GM12878 (cell line): Measurements from ENCODE around the gene SUPT6H. TPM values are rescaled to one million over a fixed set of nuclear protein-coding genes. Genes with fewer than 3 reads are reported as not detected.

Experiments used
- BCL3 ChIP-seq: IDR thresholded peaks from 2 replicates; pipeline ENCODE4 v1.6.1; 2011; ENCODE audit warnings: borderline replicate concordance, low read depth, mild to moderate bottlenecking, moderate library complexity, low read length; ENCODE audit not compliant: insufficient read depth, poor library complexity, severe bottlenecking
- CBFB ChIP-seq: IDR thresholded peaks from 2 replicates; pipeline ENCODE4 v1.6.1; 2016; ENCODE audit warnings: antibody characterized with exemption, low read depth
- CBX5 ChIP-seq: sonication (generic); IDR thresholded peaks from 2 replicates; pipeline ENCODE4 v1.6.1; 2016; ENCODE audit warnings: low read depth, moderate library complexity, mild to moderate bottlenecking, inconsistent platforms
- CEBPB ChIP-seq, 2 experiments: fragments of 150-350 bp in 1 of 2; IDR thresholded peaks; 2 replicates each; pipeline ENCODE4 v1.6.1; 2012 to 2014; ENCODE audit warnings: low read depth in 2 of 2, low read length in 2 of 2, borderline replicate concordance in 1 of 2, inconsistent platforms in 1 of 2
- EP300 ChIP-seq, 2 experiments: fragments of 150-350 bp in 1 of 2; IDR thresholded peaks; 2 replicates each; pipeline ENCODE4 v1.6.1; 2011 to 2012; ENCODE audit warnings: low read depth in 2 of 2, low read length in 2 of 2, borderline replicate concordance in 1 of 2, improper control_type of control experiment in 1 of 2, inconsistent platforms in 1 of 2; ENCODE audit not compliant: control insufficient read depth in 1 of 2
- FOXK2 ChIP-seq: fragments of 450-650 bp; IDR thresholded peaks from 2 replicates; pipeline ENCODE4 v1.6.1; 2017; ENCODE audit warnings: mild to moderate bottlenecking, moderate library complexity
- HCFC1 ChIP-seq: fragments of 150-350 bp; IDR thresholded peaks from 2 replicates; pipeline ENCODE4 v1.6.1; 2014; ENCODE audit warnings: low read length
- HDAC2 ChIP-seq: fragments of 200-600 bp; sonication (generic); IDR thresholded peaks from 2 replicates; pipeline ENCODE4 v1.6.1; 2017
- IKZF2 ChIP-seq, 2 experiments: fragments of 450-650 bp; IDR thresholded peaks; 2 replicates each; pipeline ENCODE4 v1.6.1; 2017; ENCODE audit warnings: mild to moderate bottlenecking in 2 of 2, moderate library complexity in 2 of 2
- JUNB ChIP-seq: IDR thresholded peaks from 2 replicates; pipeline ENCODE4 v1.6.1; 2016; ENCODE audit warnings: antibody characterized with exemption, mild to moderate bottlenecking
- LARP7 ChIP-seq: fragments of 450-650 bp; IDR thresholded peaks from 2 replicates; pipeline ENCODE4 v1.6.1; 2017; ENCODE audit warnings: mild to moderate bottlenecking
- MTA2 ChIP-seq: fragments of 450-650 bp; IDR thresholded peaks from 2 replicates; pipeline ENCODE4 v1.6.1; 2016; ENCODE audit warnings: low read depth, mild to moderate bottlenecking, moderate library complexity
- NR2F1 ChIP-seq: fragments of 450-650 bp; conservative IDR thresholded peaks from 2 replicates; pipeline ENCODE4 v1.6.1; 2017; ENCODE audit warnings: mild to moderate bottlenecking
- POLR2AphosphoS5 ChIP-seq: IDR thresholded peaks from 2 replicates; pipeline ENCODE4 v1.6.1; 2011; ENCODE audit warnings: mild to moderate bottlenecking, low read length, inconsistent platforms
- RAD51 ChIP-seq: fragments of 450-650 bp; IDR thresholded peaks from 2 replicates; pipeline ENCODE4 v1.6.1; 2016; ENCODE audit warnings: moderate library complexity, mild to moderate bottlenecking, inconsistent platforms
- RBBP5 ChIP-seq: fragments of 200-600 bp; sonication (generic); conservative IDR thresholded peaks from 2 replicates; pipeline ENCODE4 v1.6.1; 2016
- SPI1 ChIP-seq: IDR thresholded peaks from 2 replicates; pipeline ENCODE4 v1.6.1; 2011; ENCODE audit warnings: low read depth, mild to moderate bottlenecking, low read length, moderate library complexity, borderline replicate concordance; ENCODE audit not compliant: insufficient read depth
- SRF ChIP-seq, 2 experiments: IDR thresholded peaks; 2 replicates each; pipeline ENCODE4 v1.6.1; 2011; ENCODE audit warnings: low read depth in 2 of 2, low read length in 2 of 2, mild to moderate bottlenecking in 1 of 2, moderate library complexity in 1 of 2
- SUPT20H ChIP-seq: IDR thresholded peaks from 2 replicates; pipeline ENCODE4 v1.6.1; 2011; ENCODE audit warnings: low read depth, mild to moderate bottlenecking, low read length, moderate library complexity, borderline replicate concordance; ENCODE audit not compliant: control insufficient read depth
- TCF7 ChIP-seq: IDR thresholded peaks from 2 replicates; pipeline ENCODE4 v1.6.1; 2014; ENCODE audit warnings: antibody characterized with exemption, borderline replicate concordance
- ZNF217 ChIP-seq: fragments of 450-650 bp; IDR thresholded peaks from 2 replicates; pipeline ENCODE4 v1.6.1; 2017; ENCODE audit warnings: antibody characterized with exemption, mild to moderate bottlenecking
- ZSCAN29 ChIP-seq: fragments of 450-650 bp; IDR thresholded peaks from 2 replicates; pipeline ENCODE4 v1.6.1; 2017; ENCODE audit warnings: mild to moderate bottlenecking, moderate library complexity
- polyA plus RNA-seq, 11 experiments: library from polyadenylated mRNA; depleted of rRNA in 4 of 11; unstranded in 6 of 11; stranded (reverse) in 5 of 11; fragments of >200 nt; fragmentation: Nextera tagmentation in 4 of 11; fragmentation: Illumina TruSeq in 1 of 11; extraction: Ambion mirVana in 4 of 11; extraction: Trizol in 1 of 11; gene quantifications; 1 replicate in 1 of 11; 2 replicates in 10 of 11; pipeline versions ENCODE4 v1.2.1 to v1.2.3, GENCODE V29; 2011 to 2016; ENCODE audit warnings: inconsistent platforms in 2 of 11, missing spikeins in 2 of 11, low read depth in 1 of 11
- total RNA-seq, 4 experiments: library from RNA; depleted of rRNA in 3 of 4; stranded (reverse); fragments of >200 nt in 3 of 4; fragmentation: Illumina TruSeq in 1 of 4; extraction: Trizol in 1 of 4; gene quantifications; 2 replicates each; pipeline versions ENCODE4 v1.2.1 to v1.2.3, GENCODE V29; 2013 to 2021
- TF ChIP-seq, protein P1 (sequence below): fragments of 450-650 bp; formaldehyde crosslinking; IDR thresholded peaks from 2 replicates; pipeline ENCODE4 v1.4.0; 2020; ENCODE audit warnings: mild to moderate bottlenecking, moderate library complexity
- TF ChIP-seq, protein P2 (sequence below): fragments of 450-650 bp; IDR thresholded peaks from 2 replicates; pipeline ENCODE4 v1.6.1; 2017; ENCODE audit warnings: borderline replicate concordance

The SUPT6H gene
- total and polyA plus RNA-seq, 10 of the 15 experiments (the other 5 are each of a cell fraction or from before 2014, with no cell fraction given) = 1.7 to 58.8 (median 37.7) TPM

GRCh38 chr17:28738680-28739384 is 76.8 kb downstream of the SUPT6H start (continued):
- TF ChIP-seq TCF7 (no peak), SPI1 (peak; percentile 80), NR2F1 (no peak), IKZF2 (IDR thresholded peaks at IDR 0.05) (peak; percentile 88 to 90), MTA2 (peak; percentile 68), RBBP5 (no peak), SUPT20H (no peak), SRF (IDR thresholded peaks at IDR 0.05; ENCODE audit: low read depth in 2 of 2, low read length in 2 of 2) (no peak), ZSCAN29 (no peak), LARP7 (0 out of 2 replicates have a peak, but pooled peaks have one; percentile 3), RAD51 (no peak), HCFC1 (no peak), POLR2AphosphoS5 (no peak), CBX5 (no peak), JUNB (peak; percentile 43), EP300 (IDR thresholded peaks at IDR 0.05; ENCODE audit: borderline replicate concordance in 1 of 2, control insufficient read depth in 1 of 2, low read depth in 2 of 2, low read length in 2 of 2) (peak; percentile 37 to 62; a peak in 3 of 4 replicates), FOXK2 (no peak), HDAC2 (no peak), ZNF217 (no peak), CBFB (peak; percentile 91), CEBPB (IDR thresholded peaks at IDR 0.05; ENCODE audit: borderline replicate concordance in 1 of 2, low read depth in 2 of 2, low read length in 2 of 2) (no peak), BCL3 (peak; percentile 95)
- TF ChIP-seq, protein P1, sequence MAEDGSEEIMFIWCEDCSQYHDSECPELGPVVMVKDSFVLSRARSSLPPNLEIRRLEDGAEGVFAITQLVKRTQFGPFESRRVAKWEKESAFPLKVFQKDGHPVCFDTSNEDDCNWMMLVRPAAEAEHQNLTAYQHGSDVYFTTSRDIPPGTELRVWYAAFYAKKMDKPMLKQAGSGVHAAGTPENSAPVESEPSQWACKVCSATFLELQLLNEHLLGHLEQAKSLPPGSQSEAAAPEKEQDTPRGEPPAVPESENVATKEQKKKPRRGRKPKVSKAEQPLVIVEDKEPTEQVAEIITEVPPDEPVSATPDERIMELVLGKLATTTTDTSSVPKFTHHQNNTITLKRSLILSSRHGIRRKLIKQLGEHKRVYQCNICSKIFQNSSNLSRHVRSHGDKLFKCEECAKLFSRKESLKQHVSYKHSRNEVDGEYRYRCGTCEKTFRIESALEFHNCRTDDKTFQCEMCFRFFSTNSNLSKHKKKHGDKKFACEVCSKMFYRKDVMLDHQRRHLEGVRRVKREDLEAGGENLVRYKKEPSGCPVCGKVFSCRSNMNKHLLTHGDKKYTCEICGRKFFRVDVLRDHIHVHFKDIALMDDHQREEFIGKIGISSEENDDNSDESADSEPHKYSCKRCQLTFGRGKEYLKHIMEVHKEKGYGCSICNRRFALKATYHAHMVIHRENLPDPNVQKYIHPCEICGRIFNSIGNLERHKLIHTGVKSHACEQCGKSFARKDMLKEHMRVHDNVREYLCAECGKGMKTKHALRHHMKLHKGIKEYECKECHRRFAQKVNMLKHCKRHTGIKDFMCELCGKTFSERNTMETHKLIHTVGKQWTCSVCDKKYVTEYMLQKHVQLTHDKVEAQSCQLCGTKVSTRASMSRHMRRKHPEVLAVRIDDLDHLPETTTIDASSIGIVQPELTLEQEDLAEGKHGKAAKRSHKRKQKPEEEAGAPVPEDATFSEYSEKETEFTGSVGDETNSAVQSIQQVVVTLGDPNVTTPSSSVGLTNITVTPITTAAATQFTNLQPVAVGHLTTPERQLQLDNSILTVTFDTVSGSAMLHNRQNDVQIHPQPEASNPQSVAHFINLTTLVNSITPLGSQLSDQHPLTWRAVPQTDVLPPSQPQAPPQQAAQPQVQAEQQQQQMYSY (CRISPR knock-in tag) = no peak
- TF ChIP-seq, protein P2, sequence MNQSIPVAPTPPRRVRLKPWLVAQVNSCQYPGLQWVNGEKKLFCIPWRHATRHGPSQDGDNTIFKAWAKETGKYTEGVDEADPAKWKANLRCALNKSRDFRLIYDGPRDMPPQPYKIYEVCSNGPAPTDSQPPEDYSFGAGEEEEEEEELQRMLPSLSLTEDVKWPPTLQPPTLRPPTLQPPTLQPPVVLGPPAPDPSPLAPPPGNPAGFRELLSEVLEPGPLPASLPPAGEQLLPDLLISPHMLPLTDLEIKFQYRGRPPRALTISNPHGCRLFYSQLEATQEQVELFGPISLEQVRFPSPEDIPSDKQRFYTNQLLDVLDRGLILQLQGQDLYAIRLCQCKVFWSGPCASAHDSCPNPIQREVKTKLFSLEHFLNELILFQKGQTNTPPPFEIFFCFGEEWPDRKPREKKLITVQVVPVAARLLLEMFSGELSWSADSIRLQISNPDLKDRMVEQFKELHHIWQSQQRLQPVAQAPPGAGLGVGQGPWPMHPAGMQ = no peak
- TF ChIP-seq, all 136 proteins: peak for 32
